Upper lobe of right lung (tissue), 1 donor: ENCODE measurements around the gene HNRNPL. TPM values are rescaled to one million over a fixed set of nuclear protein-coding genes. Genes with fewer than 3 reads are reported as not detected.
"Not testable (repeated sequence)": the region's sequence is repeated elsewhere in the genome, so short reads cannot be mapped to it uniquely, and the experiment has no call there.

Experiments used
- ATAC-seq: fragments of 200-7000 bp; cut with Tn5 transposase; one replicate; pipeline ENCODE4 v1.9.1; 2020; ENCODE audit warnings: mild to moderate bottlenecking, moderate library complexity
- DNase-seq: peaks from one replicate; pipeline ENCODE4 v3.0.0-alpha.2; 2020
- H3K27ac ChIP-seq: fragments of 200-600 bp; one replicate; pipeline ENCODE4 v1.8.0; 2022
- H3K27me3 ChIP-seq: fragments of 200-600 bp; one replicate; pipeline ENCODE4 v1.8.0; 2022; ENCODE audit warnings: mild to moderate bottlenecking
- H3K36me3 ChIP-seq: fragments of 200-600 bp; one replicate; pipeline ENCODE4 v1.8.0; 2022
- H3K4me1 ChIP-seq: fragments of 200-600 bp; one replicate; pipeline ENCODE4 v1.8.0; 2022
- H3K4me3 ChIP-seq: fragments of 200-600 bp; one replicate; pipeline ENCODE4 v1.8.0; 2022; ENCODE audit warnings: mild to moderate bottlenecking
- H3K9me3 ChIP-seq: fragments of 200-600 bp; one replicate; pipeline ENCODE4 v1.8.0; 2022
- CTCF ChIP-seq: fragments of 200-600 bp; IDR thresholded peaks from one replicate; pipeline ENCODE4 v1.8.0; 2022; ENCODE audit warnings: antibody characterized with exemption
- intact Hi-C: fragments of 100-400 bp; cut with DNase I; formaldehyde crosslinking; loops from one replicate; pipeline ENCODE4 v1.11.0; 2022
- total RNA-seq: library from RNA; stranded (reverse); fragmentation: NEBNext Ultra II Directional; extraction: Animal tissue kit (Norgen Biotek cat#: 25700); gene quantifications from one replicate; pipeline ENCODE4 v1.2.1, GENCODE V29; 2021
- donor health status: DM: no; HTN: yes; CAD: no; lungs with severe emphysema.

HNRNPL gene
- total RNA-seq, 1 donor from 2014 or later: 248 TPM

DNA sequence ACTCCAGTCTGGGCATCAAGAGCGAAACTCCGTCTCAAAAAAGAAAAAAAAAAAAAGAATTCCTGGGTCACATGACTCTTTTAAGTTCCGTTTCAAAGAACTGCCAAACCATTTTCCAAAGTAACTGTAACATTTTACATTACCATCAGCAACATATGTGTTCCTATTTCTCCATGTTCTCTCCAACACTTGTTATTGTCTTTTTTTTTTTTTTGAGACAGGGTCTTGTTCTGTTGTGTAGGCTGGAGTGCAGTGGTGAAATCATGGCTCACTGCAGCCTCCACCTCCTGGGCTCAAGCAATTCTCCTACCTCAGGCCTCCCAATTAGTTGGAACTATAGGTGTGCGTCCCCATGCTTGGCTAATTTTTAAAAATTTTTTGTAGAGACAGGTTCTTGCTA lies 54.2 kb downstream of the HNRNPL start:
- no peaks in the 10 kb centered on the region for H3K9me3 ChIP-seq
- no peak overlapping the region for H3K4me3 ChIP-seq
- no peaks in the 10 kb centered on the region for H3K27me3 ChIP-seq
- no peaks in the 10 kb centered on the region for H3K36me3 ChIP-seq
- ATAC-seq (no peak), DNase-seq (no peak)
- H3K27ac ChIP-seq: no peak overlapping the region
- peaks cover 13% of the 10 kb centered on the region for H3K4me1 ChIP-seq
- intact Hi-C loops: no loop called here
- no peak for TF ChIP-seq CTCF

DNA sequence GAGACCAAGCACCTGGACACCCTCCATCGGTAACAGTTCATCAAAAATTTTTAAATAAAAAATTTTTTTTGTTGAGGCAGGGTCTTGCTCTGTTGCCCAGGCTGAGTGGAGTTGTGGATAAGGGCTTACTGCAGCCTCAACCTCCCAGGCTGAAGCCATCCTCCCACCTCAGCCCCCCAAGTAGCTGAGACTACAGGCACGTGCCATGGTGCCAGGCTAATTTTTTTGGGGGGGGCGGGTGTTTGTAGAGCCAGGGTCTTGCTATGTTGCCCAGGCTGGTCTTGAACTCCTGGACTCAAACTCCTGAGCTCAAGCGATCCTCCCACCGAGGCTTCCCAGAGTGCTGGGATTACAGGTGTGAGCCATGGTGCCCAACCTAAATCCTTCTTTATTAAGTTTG lies 56.1 kb downstream of the HNRNPL start:
- peaks cover 13% of the 10 kb centered on the region for H3K4me1 ChIP-seq
- H3K9me3 ChIP-seq: no peaks in the 10 kb centered on the region
- ATAC-seq (no peak), DNase-seq (no peak)
- intact Hi-C loops: no loop called here
- H3K27ac ChIP-seq: no peak overlapping the region
- H3K4me3 ChIP-seq: no peak overlapping the region
- no peak for TF ChIP-seq CTCF
- H3K27me3 ChIP-seq: no peaks in the 10 kb centered on the region
- no peaks in the 10 kb centered on the region for H3K36me3 ChIP-seq

DNA sequence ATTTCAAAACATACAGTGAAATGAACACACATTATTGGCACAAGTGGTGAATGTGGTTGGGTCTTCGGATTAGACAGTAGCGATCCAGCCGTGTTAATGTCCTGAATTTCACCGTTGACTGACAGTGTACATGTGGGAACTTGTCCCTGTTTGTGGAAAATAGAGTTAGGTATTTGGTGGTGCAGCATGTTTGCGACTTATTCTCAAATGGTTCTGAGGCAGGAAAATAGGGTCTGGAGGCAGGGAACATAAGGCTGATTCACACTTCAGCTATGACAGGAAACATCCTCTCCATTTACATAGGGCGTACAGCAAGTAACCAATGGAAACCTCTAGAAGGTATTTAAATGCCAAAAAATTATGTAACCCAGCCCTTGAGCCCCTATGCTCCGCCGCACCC lies 56.6 kb downstream of the HNRNPL start:
- TF ChIP-seq CTCF: no peak
- Histone ChIP-seq H3K9me3 (no peaks in the 10 kb centered on the region), H3K4me3 (no peak overlapping the region), H3K4me1 (peaks cover 13% of the 10 kb centered on the region), H3K27me3 (no peaks in the 10 kb centered on the region), H3K36me3 (no peaks in the 10 kb centered on the region), H3K27ac (no peak overlapping the region)
- ATAC-seq: no peak
- DNase-seq: no peak
- intact Hi-C loops: no loop called here

- ATAC-seq: peak; percentile 71
- Histone ChIP-seq H3K4me1 (peaks cover 13% of the 10 kb centered on the region), H3K27me3 (no peaks in the 10 kb centered on the region), H3K36me3 (no peaks in the 10 kb centered on the region), H3K27ac (peak overlapping the region; percentile 65), H3K4me3 (peak overlapping the region; percentile 37), H3K9me3 (no peaks in the 10 kb centered on the region)
- intact Hi-C loops: no loop called here
- peak; percentile 50 for TF ChIP-seq CTCF
- peak; percentile 82 for DNase-seq
Measured at GRCh38 chr19:38792250-38793111, 57.3 kb downstream of the HNRNPL start.

DNA sequence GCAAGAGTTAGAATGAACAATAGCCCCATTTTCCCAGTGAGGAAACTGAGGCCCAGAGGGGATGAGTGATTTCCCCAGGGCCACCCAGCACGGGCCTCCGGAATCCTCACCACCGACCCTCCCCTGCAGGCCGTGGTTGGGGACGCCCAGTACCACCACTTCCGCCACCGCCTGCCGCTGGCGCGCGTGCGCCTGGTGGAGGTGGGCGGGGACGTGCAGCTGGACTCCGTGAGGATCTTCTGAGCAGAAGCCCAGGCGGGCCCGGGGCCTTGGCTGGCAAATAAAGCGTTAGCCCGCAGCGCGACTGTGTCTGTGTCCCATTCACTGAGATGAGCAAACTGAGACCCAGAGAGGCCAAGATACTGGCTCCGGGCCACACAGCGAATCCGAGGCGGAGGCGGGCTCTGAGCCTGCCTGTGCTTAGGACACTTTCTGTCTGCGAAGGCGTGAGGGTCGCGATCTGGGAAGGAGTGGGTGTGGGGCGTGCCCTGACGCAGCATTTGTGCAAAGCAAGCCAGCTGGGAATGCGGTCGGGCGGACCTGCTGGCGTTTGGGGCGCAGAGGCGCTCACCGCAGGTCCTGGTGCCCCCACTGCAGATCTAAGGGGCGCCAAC lies 58.2 kb downstream of the HNRNPL start:
- Histone ChIP-seq H3K4me3 (peak overlapping the region; percentile 28), H3K4me1 (peaks cover 13% of the 10 kb centered on the region)
- peak; percentile 94 for ATAC-seq
- intact Hi-C loops, H3K9me3 ChIP-seq, H3K27me3 ChIP-seq, H3K27ac ChIP-seq, DNase-seq, H3K36me3 ChIP-seq: not testable (repeated sequence)

DNA sequence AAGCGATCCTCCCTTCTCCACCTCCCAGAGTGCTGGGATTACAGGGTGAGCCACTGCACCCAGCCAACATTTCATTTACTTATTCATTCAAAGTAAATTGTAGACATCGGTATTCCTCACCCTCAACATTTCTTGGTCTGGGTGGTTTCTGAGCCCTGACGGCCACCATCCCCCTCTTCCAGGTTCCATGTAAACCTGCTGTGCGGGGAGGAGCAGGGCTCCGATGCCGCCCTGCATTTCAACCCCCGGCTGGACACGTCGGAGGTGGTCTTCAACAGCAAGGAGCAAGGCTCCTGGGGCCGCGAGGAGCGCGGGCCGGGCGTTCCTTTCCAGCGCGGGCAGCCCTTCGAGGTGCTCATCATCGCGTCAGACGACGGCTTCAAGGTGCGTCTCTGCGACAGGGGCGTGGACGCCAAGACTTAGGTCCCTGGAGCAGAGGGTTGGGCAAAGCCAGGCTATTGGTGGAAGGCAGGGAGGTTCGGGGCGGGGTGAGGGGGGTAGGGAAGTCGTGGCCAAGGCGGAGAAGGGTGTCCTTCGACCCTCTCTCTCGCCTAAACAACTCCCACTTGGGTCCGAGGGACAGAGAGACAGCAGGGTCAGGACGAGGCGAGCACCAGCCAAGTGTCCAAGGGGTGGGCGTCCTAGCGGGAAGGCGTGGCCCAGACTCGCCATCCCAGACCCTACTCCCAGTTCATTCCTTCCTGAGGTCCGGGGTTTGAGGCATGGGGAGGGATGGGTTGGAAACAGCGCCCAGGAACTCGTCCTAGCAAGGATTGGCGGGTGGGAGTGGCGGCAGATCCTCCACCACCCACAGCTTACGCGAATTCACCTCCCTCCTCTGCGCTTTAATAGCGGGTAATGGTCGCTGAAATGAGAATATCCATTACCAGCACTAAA lies 59.0 kb downstream of the HNRNPL start:
- H3K27ac ChIP-seq, H3K27me3 ChIP-seq, DNase-seq, intact Hi-C loops, H3K9me3 ChIP-seq, H3K36me3 ChIP-seq: not testable (repeated sequence)
- Histone ChIP-seq H3K4me1 (peaks cover 13% of the 10 kb centered on the region), H3K4me3 (peak overlapping the region; percentile 28)
- ATAC-seq: peak; percentile 3
